Esophagus muscularis mucosa (tissue), 4 donors: Measurements from ENCODE around the gene CATSPERE. TPM values are rescaled to one million over a fixed set of nuclear protein-coding genes. Genes with fewer than 3 reads are reported as not detected.

Experiments
- DNase-seq: peaks from one replicate; pipeline ENCODE4 v3.0.0-alpha.2; 2017; ENCODE audit errors: extremely low spot score
- H3K27ac ChIP-seq, 4 donors: fragments of 200-600 bp; sonication (generic); replicated peaks in 1 of 4; 1 replicate in 3 of 4; 2 replicates in 1 of 4; pipeline ENCODE4 v1.5.1; 2016 to 2019; ENCODE audit warnings: mild to moderate bottlenecking in 1 of 4
- H3K27me3 ChIP-seq, 4 donors: fragments of 200-600 bp; sonication (generic); one replicate each; pipeline versions ENCODE4 v1.5.1 to v1.6.0; 2016 to 2019
- H3K36me3 ChIP-seq, 4 donors: fragments of 200-600 bp; sonication (generic); one replicate each; pipeline ENCODE4 v1.5.1; 2016 to 2019
- H3K4me1 ChIP-seq, 4 donors: fragments of 200-600 bp; sonication (generic); one replicate each; pipeline ENCODE4 v1.5.1; 2016 to 2019
- H3K4me3 ChIP-seq, 4 donors: fragments of 200-600 bp; sonication (generic); 1 replicate in 2 of 4; 2 replicates in 2 of 4; pipeline ENCODE4 v1.5.1; 2016 to 2019; ENCODE audit warnings: mild to moderate bottlenecking in 4 of 4, moderate library complexity in 1 of 4
- H3K9me3 ChIP-seq, 4 donors: fragments of 200-600 bp; sonication (generic); 1 replicate in 3 of 4; 2 replicates in 1 of 4; pipeline ENCODE4 v1.5.1; 2016 to 2019
- CTCF ChIP-seq, 3 experiments: fragments of 200-600 bp in 2 of 3; fragments of 450-650 bp in 1 of 3; sonication (generic) in 2 of 3; IDR thresholded peaks; one replicate each; pipeline ENCODE4 v1.5.1; 2017 to 2019; ENCODE audit warnings: antibody characterized with exemption in 3 of 3, mild to moderate bottlenecking in 2 of 3, moderate library complexity in 1 of 3
- EP300 ChIP-seq: sonication (generic); formaldehyde crosslinking; IDR thresholded peaks from one replicate; pipeline ENCODE4 v1.6.1; 2017; ENCODE audit warnings: antibody characterized with exemption
- POLR2A ChIP-seq: fragments of 450-650 bp; IDR thresholded peaks from one replicate; pipeline ENCODE4 v1.6.1; 2017; ENCODE audit warnings: antibody characterized with exemption, moderate library complexity, mild to moderate bottlenecking, low read depth
- POLR2AphosphoS5 ChIP-seq, 2 donors: sonication (generic); formaldehyde crosslinking; IDR thresholded peaks; one replicate each; pipeline ENCODE4 v1.6.1; 2017; ENCODE audit warnings: antibody characterized with exemption in 2 of 2
- WGBS: methylation state at CpG from one replicate; pipeline ENCODE4 v1.1.5; 2018; 5-methylcytosine and 5-hydroxymethylcytosine counted together
- intact Hi-C: fragments of 100-400 bp; cut with DNase I; formaldehyde crosslinking; loops from one replicate; pipeline ENCODE4 v1.15.1; 2023
- total RNA-seq, 4 donors: library from RNA; depleted of rRNA; stranded (reverse); fragments of >200 nt; gene quantifications; one replicate each; pipeline versions ENCODE4 v1.1.0 to v1.2.1, GENCODE V29; 2016

CATSPERE gene
- total RNA-seq, 4 donors from 2014 or later = 1.4 to 3.5 (median 2.1) TPM

- Histone ChIP-seq H3K4me1 (no peaks in the 10 kb centered on the region), H3K36me3 (no peaks in the 10 kb centered on the region), H3K9me3 (no peaks in the 10 kb centered on the region), H3K4me3 (no peak overlapping the region), H3K27me3 (no peaks in the 10 kb centered on the region), H3K27ac (no peak overlapping the region)
- WGBS = 78% methylated on average over 3 of the region's 3 CpGs
- TF ChIP-seq CTCF (IDR thresholded peaks at IDR 0.05) = no peak
- no peak for TF ChIP-seq POLR2A
- TF ChIP-seq POLR2AphosphoS5 (IDR thresholded peaks at IDR 0.05) = no peak
- no peak for TF ChIP-seq EP300
- DNase-seq = no peak
- intact Hi-C loops = no loop called here
Measured at GRCh38 chr1:244614879-244615278, 153.8 kb downstream of the CATSPERE start.

- 83% methylated on average over 6 of the region's 6 CpGs for WGBS
- no peak overlapping the region for H3K4me3 ChIP-seq
- intact Hi-C loops = no loop called here
- TF ChIP-seq POLR2AphosphoS5 (IDR thresholded peaks at IDR 0.05) (no peak), EP300 (no peak), POLR2A (no peak), CTCF (IDR thresholded peaks at IDR 0.05) (no peak)
- no peaks in the 10 kb centered on the region for H3K9me3 ChIP-seq
- H3K4me1 ChIP-seq = no peaks in the 10 kb centered on the region
- H3K27ac ChIP-seq = no peak overlapping the region
- H3K27me3 ChIP-seq = no peaks in the 10 kb centered on the region
- no peak for DNase-seq
- H3K36me3 ChIP-seq = no peaks in the 10 kb centered on the region
Measured at GRCh38 chr1:244615301-244615700, 154.2 kb downstream of the CATSPERE start.

DNA sequence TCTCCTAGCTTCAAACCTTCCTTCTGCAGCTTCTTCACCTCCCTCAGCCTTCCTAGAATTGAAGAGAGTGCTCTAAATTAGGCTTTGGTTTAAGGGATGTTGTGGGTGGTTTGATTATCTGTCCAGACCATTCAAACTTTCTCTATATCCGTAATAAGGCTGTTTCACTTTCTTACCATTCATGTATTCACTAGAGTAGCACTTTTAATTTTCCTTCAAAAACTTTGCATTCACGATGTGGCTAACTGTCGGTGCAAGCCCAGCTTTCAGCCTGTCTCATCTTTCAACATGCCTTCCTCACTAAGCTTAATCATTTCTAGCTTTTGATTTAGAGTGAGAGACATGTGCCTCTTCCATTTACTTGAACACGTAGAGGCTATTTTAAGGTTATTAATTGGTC lies 165.6 kb downstream of the CATSPERE start:
- 93% methylated on average over 4 of the region's 4 CpGs for WGBS
- H3K4me3 ChIP-seq = no peak overlapping the region
- H3K27ac ChIP-seq = no peak overlapping the region
- TF ChIP-seq CTCF (IDR thresholded peaks at IDR 0.05) (no peak), EP300 (no peak), POLR2A (no peak), POLR2AphosphoS5 (IDR thresholded peaks at IDR 0.05) (no peak)
- no peaks in the 10 kb centered on the region for H3K9me3 ChIP-seq
- no peak for DNase-seq
- H3K4me1 ChIP-seq = no peaks in the 10 kb centered on the region
- no peaks in the 10 kb centered on the region for H3K27me3 ChIP-seq
- H3K36me3 ChIP-seq = no peaks in the 10 kb centered on the region
- intact Hi-C loops = no loop called here

- no peaks in the 10 kb centered on the region for H3K36me3 ChIP-seq
- no peak for DNase-seq
- 89% methylated on average over 5 of the region's 5 CpGs for WGBS
- no peak overlapping the region for H3K27ac ChIP-seq
- H3K4me3 ChIP-seq = no peak overlapping the region
- no peaks in the 10 kb centered on the region for H3K4me1 ChIP-seq
- H3K27me3 ChIP-seq = no peaks in the 10 kb centered on the region
- H3K9me3 ChIP-seq = no peaks in the 10 kb centered on the region
- TF ChIP-seq EP300 (no peak), POLR2A (no peak), POLR2AphosphoS5 (IDR thresholded peaks at IDR 0.05) (no peak), CTCF (IDR thresholded peaks at IDR 0.05) (no peak)
- intact Hi-C loops = no loop called here
Measured at GRCh38 chr1:244628789-244629188, 167.7 kb downstream of the CATSPERE start.

- Histone ChIP-seq H3K36me3 (no peaks in the 10 kb centered on the region), H3K27ac (no peak overlapping the region), H3K27me3 (no peaks in the 10 kb centered on the region), H3K9me3 (no peaks in the 10 kb centered on the region), H3K4me3 (no peak overlapping the region), H3K4me1 (peaks cover 0 to 6% (median 0%) of the 10 kb centered on the region in 4 donors)
- TF ChIP-seq POLR2A = no peak
- TF ChIP-seq CTCF (IDR thresholded peaks at IDR 0.05) = no peak
- no peak for TF ChIP-seq POLR2AphosphoS5 (IDR thresholded peaks at IDR 0.05)
- no peak for TF ChIP-seq EP300
- intact Hi-C loops = no loop called here
- no peak for DNase-seq
Measured at GRCh38 chr1:244633140-244633539, 172.1 kb downstream of the CATSPERE start.
